ENCODE measurements around the gene TNKS1BP1. TPM values are rescaled to one million over a fixed set of nuclear protein-coding genes. Genes with fewer than 3 reads are reported as not detected.
"Not testable (repeated sequence)": the region's sequence is repeated elsewhere in the genome, so short reads cannot be mapped to it uniquely, and the experiment has no call there.

The TNKS1BP1 gene
- total RNA-seq, 4 donors from 2014 or later, result 119 to 162 (median 137) TPM

DNA sequence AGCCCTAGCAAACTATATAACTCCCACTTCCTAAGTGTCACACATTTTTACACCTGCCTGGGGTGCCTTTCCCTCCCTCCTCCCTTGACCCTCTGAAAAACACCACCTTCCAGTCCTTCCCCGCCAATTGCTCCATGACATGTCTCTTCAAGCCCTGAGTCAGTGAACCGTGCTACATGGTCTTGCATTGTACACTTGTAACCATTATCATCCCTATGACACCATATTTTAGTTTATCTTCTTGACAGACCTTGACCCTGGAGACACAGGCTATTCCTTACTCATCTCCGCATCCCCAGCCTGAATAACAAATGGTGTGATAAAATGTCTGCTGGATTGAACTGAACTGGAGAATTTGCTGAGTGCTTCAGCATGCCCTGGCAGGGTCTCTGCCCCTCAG lies 36.9 kb downstream of the TNKS1BP1 start:
- DNase-seq (ENCODE audit: low spot score), result no peak
- TF ChIP-seq, protein P1, sequence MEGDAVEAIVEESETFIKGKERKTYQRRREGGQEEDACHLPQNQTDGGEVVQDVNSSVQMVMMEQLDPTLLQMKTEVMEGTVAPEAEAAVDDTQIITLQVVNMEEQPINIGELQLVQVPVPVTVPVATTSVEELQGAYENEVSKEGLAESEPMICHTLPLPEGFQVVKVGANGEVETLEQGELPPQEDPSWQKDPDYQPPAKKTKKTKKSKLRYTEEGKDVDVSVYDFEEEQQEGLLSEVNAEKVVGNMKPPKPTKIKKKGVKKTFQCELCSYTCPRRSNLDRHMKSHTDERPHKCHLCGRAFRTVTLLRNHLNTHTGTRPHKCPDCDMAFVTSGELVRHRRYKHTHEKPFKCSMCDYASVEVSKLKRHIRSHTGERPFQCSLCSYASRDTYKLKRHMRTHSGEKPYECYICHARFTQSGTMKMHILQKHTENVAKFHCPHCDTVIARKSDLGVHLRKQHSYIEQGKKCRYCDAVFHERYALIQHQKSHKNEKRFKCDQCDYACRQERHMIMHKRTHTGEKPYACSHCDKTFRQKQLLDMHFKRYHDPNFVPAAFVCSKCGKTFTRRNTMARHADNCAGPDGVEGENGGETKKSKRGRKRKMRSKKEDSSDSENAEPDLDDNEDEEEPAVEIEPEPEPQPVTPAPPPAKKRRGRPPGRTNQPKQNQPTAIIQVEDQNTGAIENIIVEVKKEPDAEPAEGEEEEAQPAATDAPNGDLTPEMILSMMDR (IDR thresholded peaks at IDR 0.05), result no peak
- no peak for ATAC-seq (ENCODE audit: low FRiP score)

DNA sequence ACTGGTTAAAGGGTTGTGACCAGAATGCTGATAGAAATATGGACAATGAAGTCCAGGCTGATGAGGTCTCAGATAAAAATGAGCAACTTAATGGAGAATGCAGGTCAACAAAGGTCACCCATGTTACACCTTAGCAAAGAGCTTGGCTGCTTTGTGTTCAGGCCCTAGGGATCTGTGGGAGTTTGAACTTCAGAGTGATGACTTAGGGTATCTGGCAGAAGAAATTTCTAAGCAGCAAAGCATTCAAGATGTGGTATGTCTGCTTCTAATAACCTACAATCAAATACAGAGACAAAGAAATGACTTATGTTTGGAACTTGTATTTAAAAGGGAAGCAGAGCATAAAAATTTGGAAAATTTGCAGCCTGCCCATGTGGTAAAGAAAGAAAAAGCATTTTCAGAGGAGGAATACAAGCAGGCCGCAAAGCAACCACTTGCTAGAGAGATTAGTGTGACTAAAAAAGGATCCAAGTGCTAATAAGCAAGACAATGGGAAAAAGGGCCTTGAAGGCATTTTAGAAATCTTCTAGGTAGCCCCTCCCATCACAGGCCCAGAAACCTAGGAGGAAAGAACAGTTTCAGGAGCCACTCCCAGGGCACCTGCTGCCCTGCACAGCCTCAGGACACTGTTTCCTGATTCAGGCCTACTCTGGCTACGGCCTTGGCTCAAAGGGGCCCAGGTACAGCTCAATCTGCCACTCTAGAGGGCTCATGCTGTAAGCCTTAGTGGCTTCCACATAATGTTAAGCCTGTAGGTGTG lies 41.3 kb downstream of the TNKS1BP1 start:
- no peak for DNase-seq (ENCODE audit: low spot score)
- ATAC-seq (ENCODE audit: low FRiP score), result no peak
- TF ChIP-seq, protein P1 (IDR thresholded peaks at IDR 0.05), result no peak

GRCh38 chr11:57281546-57281945 lies 43.2 kb downstream of the TNKS1BP1 start:
- ATAC-seq (ENCODE audit: low FRiP score); DNase-seq (ENCODE audit: low spot score): not testable (repeated sequence)

DNA sequence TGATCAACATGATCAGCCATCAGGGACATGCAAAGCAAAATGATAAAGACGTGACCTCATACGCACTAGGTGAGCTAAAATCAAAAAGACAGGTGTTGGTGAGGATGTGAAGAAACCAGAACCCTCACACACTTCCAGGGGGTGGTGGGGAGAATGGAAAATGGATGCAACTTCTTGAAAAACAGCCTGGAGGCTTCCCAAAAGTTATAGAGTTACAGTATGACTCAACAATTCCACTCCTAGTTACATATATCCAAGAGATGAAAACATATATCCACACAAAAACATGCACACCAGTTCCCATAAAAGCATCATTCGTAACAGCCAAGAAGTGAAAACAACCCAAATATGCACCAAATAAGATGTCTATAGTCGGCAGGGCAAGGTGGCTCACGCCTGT lies 45.6 kb downstream of the TNKS1BP1 start:
- no peak for ATAC-seq (ENCODE audit: low FRiP score)
- DNase-seq (ENCODE audit: low spot score), result no peak
- TF ChIP-seq, protein P1 (IDR thresholded peaks at IDR 0.05), result no peak

- DNase-seq (ENCODE audit: low spot score) (no peak), ATAC-seq (ENCODE audit: low FRiP score) (no peak)
- TF ChIP-seq, protein P1 (IDR thresholded peaks at IDR 0.05), result no peak
Observed at GRCh38 chr11:57278721-57279095, 46.0 kb downstream of the TNKS1BP1 start.

DNA sequence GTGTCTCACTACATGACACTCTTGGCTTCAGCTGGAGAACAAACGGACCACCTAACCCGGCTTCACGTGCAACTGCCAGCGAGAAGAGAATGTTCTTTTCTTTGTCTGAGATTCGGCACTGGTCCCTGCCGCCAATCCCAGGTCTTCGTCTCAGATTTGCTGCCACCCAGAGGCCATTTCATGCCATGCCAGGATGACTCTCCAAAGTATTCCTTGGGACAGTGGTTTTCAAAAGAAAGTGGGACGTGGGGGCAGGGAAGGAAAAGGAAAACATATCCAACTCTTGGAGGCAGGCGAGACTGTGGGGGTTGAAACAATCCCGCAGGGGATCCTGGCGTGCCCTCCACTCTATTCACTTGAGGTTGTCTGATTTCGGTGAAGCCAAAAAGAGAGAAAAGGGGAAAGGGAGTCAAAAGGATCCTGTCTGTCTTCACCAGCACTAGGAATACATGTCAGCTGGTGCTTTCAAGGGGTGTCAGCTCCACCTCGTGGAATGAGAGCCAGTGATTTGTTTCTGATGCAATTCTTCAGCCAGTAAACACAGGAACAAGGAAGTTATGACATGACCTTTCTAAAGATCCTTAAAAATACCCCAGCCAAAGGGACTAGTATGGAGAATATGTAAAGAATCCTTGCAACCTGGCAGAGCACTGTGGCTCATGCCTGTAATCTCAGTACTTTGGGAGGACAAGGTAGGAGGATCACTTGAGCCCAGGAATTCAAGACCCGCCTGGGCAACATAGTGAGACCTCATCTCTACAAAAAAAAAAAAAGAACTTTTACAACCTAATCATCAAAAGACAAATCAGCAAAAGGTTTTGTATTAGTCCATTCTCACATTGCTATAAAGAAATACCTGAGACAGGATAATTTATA lies 46.7 kb downstream of the TNKS1BP1 start:
- DNase-seq (ENCODE audit: low spot score) (peak; percentile 32), ATAC-seq (ENCODE audit: low FRiP score) (peak; percentile 66)
- TF ChIP-seq, protein P1 (IDR thresholded peaks at IDR 0.05), result peak in 1 of 3 donors; percentile 38

DNA sequence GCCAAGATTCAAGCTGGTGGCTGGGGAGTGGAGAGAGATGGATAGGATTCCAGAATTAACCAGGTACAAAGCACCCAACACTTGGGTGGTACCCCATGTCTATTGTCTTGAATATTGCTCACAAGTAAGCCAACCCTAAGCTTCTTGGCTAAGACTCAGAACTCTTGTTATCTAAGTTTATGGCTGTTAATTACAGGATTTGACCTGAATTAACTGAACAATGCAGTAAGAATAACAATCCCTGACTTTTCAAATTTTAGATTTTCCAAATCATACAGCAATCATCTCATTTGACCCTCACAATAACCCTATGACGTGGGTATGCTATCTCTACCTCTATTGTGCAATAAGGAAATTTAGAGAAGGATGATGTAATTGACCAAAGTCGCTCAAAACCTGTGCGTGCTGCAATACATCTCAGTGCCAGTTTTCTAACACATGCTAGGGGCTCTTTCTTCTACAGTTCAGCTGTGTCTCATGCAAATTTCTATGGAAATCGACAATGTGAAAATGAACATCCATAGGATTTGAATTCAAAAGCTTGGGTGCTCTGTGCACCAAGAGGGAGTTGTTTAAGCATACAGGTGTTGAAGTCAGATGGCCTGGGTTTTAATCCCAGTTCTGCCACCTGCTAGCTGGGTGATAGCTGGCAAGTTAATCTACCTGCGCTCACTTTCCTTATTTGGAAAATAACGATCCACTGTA lies 47.6 kb downstream of the TNKS1BP1 start:
- ATAC-seq (ENCODE audit: low FRiP score), result peak; percentile 42
- TF ChIP-seq, protein P1 (IDR thresholded peaks at IDR 0.05), result no peak
- no peak for DNase-seq (ENCODE audit: low spot score)

Data from omental fat pad (tissue), 4 donors.